Activated T-cell treated with anti-CD3 and anti-CD28 coated beads for 4 hours (primary cell): ENCODE data around the gene PSMG3.

ENCODE experiments used
- DNase-seq: peaks from one replicate; pipeline ENCODE4 v3.0.0-alpha.2; 2020

PSMG3 gene

GRCh38 chr7:1557006-1557405 is 12.8 kb downstream of the PSMG3 start:
- DNase-seq = no peak

- peak; percentile 19 for DNase-seq
Measured at GRCh38 chr7:1555813-1556543, 13.9 kb downstream of the PSMG3 start, which contains the start of gene TMEM184A. TMEM184A (minus strand) TSS chr7:1556205; CDS start chr7:1555484, 721 bp downstream.

GRCh38 chr7:1555046-1555812 is 14.6 kb downstream of the PSMG3 start:
- no peak for DNase-seq

- no peak for DNase-seq
Measured at GRCh38 chr7:1554333-1555045, 15.3 kb downstream of the PSMG3 start.

GRCh38 chr7:1553512-1554210 is 16.2 kb downstream of the PSMG3 start:
- DNase-seq = no peak

- DNase-seq = no peak
Measured at GRCh38 chr7:1552200-1552599, 17.6 kb downstream of the PSMG3 start.

- DNase-seq = no peak
Measured at GRCh38 chr7:1550846-1551155, 19.0 kb downstream of the PSMG3 start.

GRCh38 chr7:1550005-1550845 is 19.6 kb downstream of the PSMG3 start:
- no peak for DNase-seq

- DNase-seq = no peak
Measured at GRCh38 chr7:1549357-1550004, 20.4 kb downstream of the PSMG3 start.

- no peak for DNase-seq
Measured at GRCh38 chr7:1548944-1549343, 20.9 kb downstream of the PSMG3 start.

- no peak for DNase-seq
Measured at GRCh38 chr7:1548438-1548831, 21.4 kb downstream of the PSMG3 start.

- DNase-seq = no peak
Measured at GRCh38 chr7:1547777-1548437, 21.9 kb downstream of the PSMG3 start.

- DNase-seq = no peak
Measured at GRCh38 chr7:1546909-1547776, 22.7 kb downstream of the PSMG3 start.

GRCh38 chr7:1546274-1546908 is 23.4 kb downstream of the PSMG3 start:
- no peak for DNase-seq

- DNase-seq = no peak
Measured at GRCh38 chr7:1545417-1546246, 24.2 kb downstream of the PSMG3 start.

- no peak for DNase-seq
Measured at GRCh38 chr7:1544896-1545416, 24.9 kb downstream of the PSMG3 start.

- no peak for DNase-seq
Measured at GRCh38 chr7:1544178-1544895, 25.5 kb downstream of the PSMG3 start.

GRCh38 chr7:1543826-1544177 is 26.0 kb downstream of the PSMG3 start:
- no peak for DNase-seq
